K562 (cell line): ENCODE results near the gene ARRB2. TPM values are rescaled to one million over a fixed set of nuclear protein-coding genes. Genes with fewer than 3 reads are reported as not detected.
"Not testable (repeated sequence)": the region's sequence is repeated elsewhere in the genome, so short reads cannot be mapped to it uniquely, and the experiment has no call there.

Experiments used
- ATAC-seq: fragments of 200-7000 bp; cut with Tn5 transposase; 3 replicates; pipeline ENCODE4 v1.9.1; 2020; ENCODE audit warnings: moderate library complexity
- BruUV-seq: library from RNA; stranded (reverse); fragments of 400-500 nt; replicated peaks from 2 replicates; lab custom pipeline; 2021; lab: Mats Ljungman, UMichigan
- CTCF ChIA-PET: fragments of 300-600 bp; formaldehyde crosslinking; extraction: SDS; loops from one replicate; lab custom pipeline; 2021; ENCODE audit warnings: low intra/inter-chr PET ratio; lab: Yijun Ruan, JAX
- POLR2A ChIA-PET: fragments of 300-600, 350-650 bp; sonication (Branson Sonifier 250); formaldehyde crosslinking; extraction: SDS; loops from one replicate; lab custom pipeline; 2021; ENCODE audit warnings: antibody characterized with exemption, inconsistent platforms; lab: Yijun Ruan, JAX
- DNase-seq, 4 experiments: peaks; one replicate each; pipeline versions ENCODE4 v3.0.0 to v3.0.0-alpha.2; 2011 to 2018; ENCODE audit warnings: low spot score in 3 of 4, mixed read lengths in 3 of 4; ENCODE audit errors: extremely low read depth in 1 of 4
- FAIRE-seq: peaks from 2 replicates; lab custom pipeline; 2011; peaks lifted over from hg19 to GRCh38; lab: Jason Lieb, UNC
- H2AFZ ChIP-seq: 2 replicates; pipeline ENCODE4 v1.6.0; 2011; ENCODE audit warnings: low read depth, low read length, control low read depth, inconsistent platforms
- H3K27ac ChIP-seq: fragments of 200-600 bp; 3 replicates; pipeline ENCODE4 v1.8.0; 2011; ENCODE audit warnings: low read depth, mild to moderate bottlenecking, control low read depth, inconsistent platforms, low read length, moderate library complexity, mixed read lengths; ENCODE audit errors: extremely low read depth
- H3K27me3 ChIP-seq, 2 experiments: fragments of 300-600 bp in 1 of 2; 2 replicates in 1 of 2; 3 replicates in 1 of 2; pipeline versions ENCODE4 v1.6.0 to v1.8.0; 2011; ENCODE audit warnings: inconsistent platforms in 2 of 2, low read length in 2 of 2, mild to moderate bottlenecking in 1 of 2, mixed read lengths in 1 of 2, moderate library complexity in 1 of 2; ENCODE audit not compliant: control insufficient read depth in 2 of 2, insufficient read depth in 2 of 2
- H3K36me3 ChIP-seq: fragments of 300-600 bp; 3 replicates; pipeline ENCODE4 v1.8.0; 2011; ENCODE audit warnings: mild to moderate bottlenecking, low read length, inconsistent platforms; ENCODE audit not compliant: control insufficient read depth, insufficient read depth
- H3K4me1 ChIP-seq, 2 experiments: fragments of 200-600 bp in 1 of 2; replicated peaks in 1 of 2; 2 replicates in 1 of 2; 3 replicates in 1 of 2; pipeline versions ENCODE4 v1.5.1 to v1.8.0; 2011; ENCODE audit warnings: inconsistent platforms in 2 of 2, low read length in 2 of 2, mild to moderate bottlenecking in 1 of 2, mixed read lengths in 1 of 2, moderate library complexity in 1 of 2; ENCODE audit not compliant: control insufficient read depth in 2 of 2, insufficient read depth in 2 of 2
- H3K4me2 ChIP-seq: 2 replicates; pipeline ENCODE4 v1.6.1; 2011; ENCODE audit warnings: low read length, control low read depth, inconsistent platforms, mixed read lengths; ENCODE audit not compliant: insufficient read depth
- H3K4me3 ChIP-seq: fragments of 200-600 bp; sonication (generic), shearing (Covaris generic); 2 replicates; pipeline ENCODE4 v1.5.1; 2016; ENCODE audit warnings: control low read depth, inconsistent platforms
- H3K79me2 ChIP-seq: fragments of 200-600 bp; 3 replicates; pipeline ENCODE4 v1.8.0; 2011; ENCODE audit warnings: low read length, inconsistent platforms; ENCODE audit not compliant: control insufficient read depth, insufficient read depth
- H3K9ac ChIP-seq, 2 experiments: 2 replicates each; pipeline versions ENCODE4 v1.6.0 to v1.6.1; 2011; ENCODE audit warnings: low read depth in 2 of 2, low read length in 2 of 2, control low read depth in 1 of 2, inconsistent platforms in 1 of 2, mild to moderate bottlenecking in 1 of 2, mixed read lengths in 1 of 2; ENCODE audit not compliant: insufficient read depth in 1 of 2
- H3K9me1 ChIP-seq: one replicate; pipeline ENCODE4 v1.6.0; 2011; ENCODE audit warnings: inconsistent platforms, mild to moderate bottlenecking, low read length, moderate library complexity; ENCODE audit not compliant: control insufficient read depth, insufficient read depth
- H3K9me3 ChIP-seq: replicated peaks from 2 replicates; pipeline ENCODE4 v1.5.1; 2011; ENCODE audit warnings: low read depth, low read length, inconsistent platforms; ENCODE audit not compliant: control insufficient read depth, insufficient read depth
- H4K20me1 ChIP-seq: replicated peaks from 2 replicates; pipeline ENCODE4 v1.6.1; 2011; ENCODE audit warnings: low read length, inconsistent platforms, mixed read lengths; ENCODE audit not compliant: control insufficient read depth, insufficient read depth
- BACH1 ChIP-seq: fragments of 200-800 bp; sonication (Bioruptor generic); IDR thresholded peaks from 2 replicates; pipeline ENCODE4 v1.6.1; 2016; ENCODE audit warnings: missing genetic modification characterization, missing compliant biosample characterization
- SIRT6 ChIP-seq: IDR thresholded peaks from one replicate; pipeline ENCODE4 v1.6.1; 2012; ENCODE audit warnings: low read depth, mild to moderate bottlenecking, control low read depth, inconsistent platforms, low read length, moderate library complexity
- SMAD2 ChIP-seq: fragments of 150-350 bp; IDR thresholded peaks from 2 replicates; pipeline ENCODE4 v1.6.1; 2014; ENCODE audit warnings: low read depth, mild to moderate bottlenecking, low read length
- WGBS: fragments of 100-300 bp; shearing (Covaris generic); methylation state at CpG from one replicate; pipeline ENCODE4 v1.1.6; 2016; ENCODE audit warnings: low coverage, mixed read lengths; ENCODE audit not compliant: insufficient coverage; ENCODE audit errors: missing lambda C conversion rate; 5-methylcytosine and 5-hydroxymethylcytosine counted together
- in situ Hi-C: fragments of 300-500 bp; cut with MboI; formaldehyde crosslinking; loops from 4 replicates; pipeline ENCODE4 v1.15.0; 2018; ENCODE audit warnings: inconsistent platforms, mixed read lengths
- intact Hi-C: fragments of 100-400 bp; cut with micrococcal nuclease; formaldehyde crosslinking; loops from 2 replicates; pipeline ENCODE4 v1.14.2; 2022
- polyA plus RNA-seq, 8 experiments: library from polyadenylated mRNA; depleted of rRNA in 4 of 8; stranded (reverse) in 5 of 8; unstranded in 3 of 8; fragments of >200 nt; fragmentation: Nextera tagmentation in 2 of 8; fragmentation: Illumina TruSeq in 1 of 8; extraction: Ambion mirVana in 2 of 8; extraction: Trizol in 1 of 8; gene quantifications; 2 replicates each; pipeline versions ENCODE4 v1.2.1 to v1.2.3, GENCODE V29; 2011 to 2014; ENCODE audit warnings: inconsistent platforms in 1 of 8, missing spikeins in 1 of 8
- total RNA-seq, 7 experiments: library from RNA; depleted of rRNA in 6 of 7; stranded (reverse); fragments of >200 nt in 6 of 7; fragmentation: Illumina TruSeq in 2 of 7; extraction: Trizol in 2 of 7; gene quantifications; 2 replicates each; pipeline versions ENCODE4 v1.2.1 to v1.2.3, GENCODE V29; 2011 to 2021; ENCODE audit warnings: low replicate concordance in 1 of 7
- TF ChIP-seq, protein P1 (sequence below): fragments of 250-450 bp; sonication (Bioruptor Pico); IDR thresholded peaks from 2 replicates; pipeline ENCODE4 v1.4.0; 2020

ARRB2 gene
- total and polyA plus RNA-seq, 9 of the 15 experiments (the other 6 are each of a cell fraction or from before 2014, with no cell fraction given): 0.79 to 15.3 (median 8.8) TPM

DNA sequence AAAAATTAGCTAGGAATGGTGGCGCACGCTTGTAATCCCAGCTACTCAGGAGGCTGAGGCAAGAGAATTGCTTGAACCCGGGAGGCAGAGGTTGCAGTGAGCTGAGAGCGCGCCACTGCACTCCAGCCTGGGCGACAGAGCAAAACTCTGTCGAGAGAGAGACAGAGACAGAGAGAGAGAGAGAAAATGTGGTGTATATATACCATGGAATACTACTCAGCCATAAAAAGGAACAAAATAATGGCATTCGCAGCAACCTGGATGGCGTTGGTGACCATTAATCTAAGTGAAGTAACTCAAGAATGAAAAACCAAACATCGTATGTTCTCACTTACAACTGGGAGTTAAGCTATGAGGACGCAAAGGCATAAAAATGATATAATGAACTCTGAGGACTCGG lies 20.6 kb upstream of the ARRB2 start:
- ATAC-seq, H4K20me1 ChIP-seq, BruUV-seq, H3K4me1 ChIP-seq, H3K27me3 ChIP-seq, H3K27ac ChIP-seq, H3K9me3 ChIP-seq, CTCF ChIA-PET, FAIRE-seq, in situ Hi-C loops, DNase-seq, H3K4me3 ChIP-seq, H3K9ac ChIP-seq, H3K9me1 ChIP-seq, H3K4me2 ChIP-seq, H2AFZ ChIP-seq: not testable (repeated sequence)
- intact Hi-C loops: loop anchor here (10.0 kb wide), 1 partner anchor 65 kb away; no protein-coding TSS in a partner anchor
- 85% methylated on average over 7 of the region's 12 CpGs for WGBS
- POLR2A ChIA-PET: interaction anchor here (1.0 kb wide), 1 partner anchor 13 kb away, joined by 3 read pairs; no protein-coding TSS in a partner anchor
- Histone ChIP-seq H3K79me2 (peaks cover 24% of the 10 kb centered on the region), H3K36me3 (peaks cover 65% of the 10 kb centered on the region; the same call in 2 of the 3 replicates)

- TF ChIP-seq SIRT6 (no peak), BACH1 (tag) (no peak), SMAD2 (no peak)
- TF ChIP-seq, protein P1, sequence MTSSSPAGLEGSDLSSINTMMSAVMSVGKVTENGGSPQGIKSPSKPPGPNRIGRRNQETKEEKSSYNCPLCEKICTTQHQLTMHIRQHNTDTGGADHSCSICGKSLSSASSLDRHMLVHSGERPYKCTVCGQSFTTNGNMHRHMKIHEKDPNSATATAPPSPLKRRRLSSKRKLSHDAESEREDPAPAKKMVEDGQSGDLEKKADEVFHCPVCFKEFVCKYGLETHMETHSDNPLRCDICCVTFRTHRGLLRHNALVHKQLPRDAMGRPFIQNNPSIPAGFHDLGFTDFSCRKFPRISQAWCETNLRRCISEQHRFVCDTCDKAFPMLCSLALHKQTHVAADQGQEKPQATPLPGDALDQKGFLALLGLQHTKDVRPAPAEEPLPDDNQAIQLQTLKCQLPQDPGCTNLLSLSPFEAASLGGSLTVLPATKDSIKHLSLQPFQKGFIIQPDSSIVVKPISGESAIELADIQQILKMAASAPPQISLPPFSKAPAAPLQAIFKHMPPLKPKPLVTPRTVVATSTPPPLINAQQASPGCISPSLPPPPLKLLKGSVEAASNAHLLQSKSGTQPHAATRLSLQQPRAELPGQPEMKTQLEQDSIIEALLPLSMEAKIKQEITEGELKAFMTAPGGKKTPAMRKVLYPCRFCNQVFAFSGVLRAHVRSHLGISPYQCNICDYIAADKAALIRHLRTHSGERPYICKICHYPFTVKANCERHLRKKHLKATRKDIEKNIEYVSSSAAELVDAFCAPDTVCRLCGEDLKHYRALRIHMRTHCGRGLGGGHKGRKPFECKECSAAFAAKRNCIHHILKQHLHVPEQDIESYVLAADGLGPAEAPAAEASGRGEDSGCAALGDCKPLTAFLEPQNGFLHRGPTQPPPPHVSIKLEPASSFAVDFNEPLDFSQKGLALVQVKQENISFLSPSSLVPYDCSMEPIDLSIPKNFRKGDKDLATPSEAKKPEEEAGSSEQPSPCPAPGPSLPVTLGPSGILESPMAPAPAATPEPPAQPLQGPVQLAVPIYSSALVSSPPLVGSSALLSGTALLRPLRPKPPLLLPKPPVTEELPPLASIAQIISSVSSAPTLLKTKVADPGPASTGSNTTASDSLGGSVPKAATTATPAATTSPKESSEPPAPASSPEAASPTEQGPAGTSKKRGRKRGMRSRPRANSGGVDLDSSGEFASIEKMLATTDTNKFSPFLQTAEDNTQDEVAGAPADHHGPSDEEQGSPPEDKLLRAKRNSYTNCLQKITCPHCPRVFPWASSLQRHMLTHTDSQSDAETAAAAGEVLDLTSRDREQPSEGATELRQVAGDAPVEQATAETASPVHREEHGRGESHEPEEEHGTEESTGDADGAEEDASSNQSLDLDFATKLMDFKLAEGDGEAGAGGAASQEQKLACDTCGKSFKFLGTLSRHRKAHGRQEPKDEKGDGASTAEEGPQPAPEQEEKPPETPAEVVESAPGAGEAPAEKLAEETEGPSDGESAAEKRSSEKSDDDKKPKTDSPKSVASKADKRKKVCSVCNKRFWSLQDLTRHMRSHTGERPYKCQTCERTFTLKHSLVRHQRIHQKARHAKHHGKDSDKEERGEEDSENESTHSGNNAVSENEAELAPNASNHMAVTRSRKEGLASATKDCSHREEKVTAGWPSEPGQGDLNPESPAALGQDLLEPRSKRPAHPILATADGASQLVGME: no peak
- ChIA-PET POLR2A (no interaction called here), CTCF (no interaction called here)
- Histone ChIP-seq H3K27me3 (no peaks in the 10 kb centered on the region), H2AFZ (no peak overlapping the region), H3K9me3 (no peaks in the 10 kb centered on the region), H3K4me2 (no peak overlapping the region), H3K9me1 (no peaks in the 10 kb centered on the region), H3K9ac (no peak overlapping the region), H4K20me1 (no peaks in the 10 kb centered on the region), H3K27ac (no peak overlapping the region), H3K4me3 (no peak overlapping the region), H3K4me1 (no peaks in the 10 kb centered on the region), H3K36me3 (peaks cover 58% of the 10 kb centered on the region; the same call in 2 of the 3 replicates), H3K79me2 (peaks cover 24% of the 10 kb centered on the region)
- 100% methylated on average over 1 of the region's 2 CpGs for WGBS
- no TSS peak for BruUV-seq
- in situ Hi-C loops (no loop called here), intact Hi-C loops (loop anchor here (10.0 kb wide), 1 partner anchor 66 kb away; no protein-coding TSS in a partner anchor)
- DNase-seq (no peak), ATAC-seq (no peak), FAIRE-seq (no peak)
These were observed 19.7 kb upstream of the ARRB2 start for GRCh38 chr17:4690745-4691144.
